HCT116 (cell line): ENCODE measurements around the gene MRPL49. TPM values are rescaled to one million over a fixed set of nuclear protein-coding genes. Genes with fewer than 3 reads are reported as not detected.
A peak's percentile ranks its signal among the peaks of the same experiment; 100 is the strongest.

Experiments used
- ATAC-seq: fragments of 200-7000 bp; cut with Tn5 transposase; 2 replicates; pipeline ENCODE4 v1.9.1; 2020; ENCODE audit warnings: mild to moderate bottlenecking, moderate library complexity
- BruUV-seq: library from RNA; stranded (reverse); fragments of 400-500 nt; replicated peaks from 2 replicates; lab custom pipeline; 2021; lab: Mats Ljungman, UMichigan
- CTCF ChIA-PET: fragments of 300-600 bp; sonication (Branson Sonifier 250); formaldehyde crosslinking; loops from one replicate; lab custom pipeline; 2021; ENCODE audit warnings: antibody characterized with exemption; lab: Charles Lee
- POLR2A ChIA-PET: fragments of 300-600, 350-600 bp; sonication (Branson Sonifier 250); formaldehyde crosslinking; loops from one replicate; lab custom pipeline; 2021; ENCODE audit warnings: antibody characterized with exemption; lab: Charles Lee
- RAD21 ChIA-PET, 2 experiments: fragments of 300-600 bp; sonication (Branson Sonifier 250); formaldehyde crosslinking; loops; one replicate each; lab custom pipeline; 2023; ENCODE audit warnings: low total read pairs in 2 of 2; ENCODE audit not compliant: uncharacterized antibody in 2 of 2, unreplicated experiment in 2 of 2, low non-redundant PET in 1 of 2; lab: Charles Lee
- DNase-seq: peaks from one replicate; pipeline ENCODE4 v3.0.0-alpha.2; 2010; ENCODE audit warnings: low read depth, low spot score
- H2AFZ ChIP-seq: fragments of 200-600 bp; shearing (Covaris generic), sonication (generic); 2 replicates; pipeline ENCODE4 v1.6.1; 2017; ENCODE audit warnings: low read depth, mixed run types, mixed read lengths, antibody characterized with exemption, low read length; ENCODE audit not compliant: poor library complexity, severe bottlenecking
- H3K27ac ChIP-seq: 2 replicates; pipeline ENCODE4 v1.5.1; 2012; ENCODE audit warnings: low read depth, low read length
- H3K27me3 ChIP-seq: fragments of 200-600 bp; sonication (generic); 2 replicates; pipeline ENCODE4 v1.6.1; 2016; ENCODE audit warnings: mixed run types, low read length, mixed read lengths; ENCODE audit not compliant: insufficient read depth
- H3K36me3 ChIP-seq, 2 experiments: fragments of 200-500 bp in 1 of 2; fragments of 200-600 bp in 1 of 2; sonication (Bioruptor generic) in 1 of 2; sonication (generic) in 1 of 2; 2 replicates each; pipeline versions ENCODE4 v1.5.1 to v1.6.1; 2014 to 2016; ENCODE audit warnings: low read length in 2 of 2, inconsistent platforms in 1 of 2, mixed read lengths in 1 of 2, mixed run types in 1 of 2; ENCODE audit not compliant: insufficient read depth in 2 of 2, control insufficient read depth in 1 of 2
- H3K4me1 ChIP-seq, 2 experiments: fragments of 200-600 bp in 1 of 2; sonication (generic) in 1 of 2; 2 replicates each; pipeline versions ENCODE4 v1.5.1 to v1.6.1; 2012 to 2017; ENCODE audit warnings: low read length in 2 of 2, inconsistent platforms in 1 of 2, mild to moderate bottlenecking in 1 of 2, mixed read lengths in 1 of 2, mixed run types in 1 of 2, moderate library complexity in 1 of 2; ENCODE audit not compliant: insufficient read depth in 2 of 2, control insufficient read depth in 1 of 2
- H3K4me2 ChIP-seq: fragments of 200-600 bp; sonication (generic); 2 replicates; pipeline ENCODE4 v1.6.1; 2017; ENCODE audit warnings: mixed run types, low read length, mixed read lengths
- H3K4me3 ChIP-seq, 2 experiments: fragments of 200-600 bp in 1 of 2; sonication (generic) in 1 of 2; replicated peaks in 1 of 2; 2 replicates each; pipeline ENCODE4 v1.5.1; 2011 to 2016; ENCODE audit warnings: low read length in 2 of 2, control low read depth in 1 of 2, low read depth in 1 of 2, mild to moderate bottlenecking in 1 of 2, mixed read lengths in 1 of 2, mixed run types in 1 of 2
- H3K79me2 ChIP-seq: fragments of 200-600 bp; sonication (generic); 2 replicates; pipeline ENCODE4 v1.6.1; 2017; ENCODE audit warnings: mild to moderate bottlenecking, mixed run types, low read length, moderate library complexity, mixed read lengths; ENCODE audit not compliant: insufficient read depth
- H3K9ac ChIP-seq: fragments of 200-600 bp; sonication (generic); 2 replicates; pipeline ENCODE4 v1.6.1; 2016; ENCODE audit warnings: low read length, mixed read lengths
- H3K9me2 ChIP-seq: fragments of 200-600 bp; sonication (generic), shearing (Covaris generic); 2 replicates; pipeline ENCODE4 v1.6.1; 2017; ENCODE audit warnings: mixed run types, mild to moderate bottlenecking, moderate library complexity; ENCODE audit not compliant: insufficient read depth
- H3K9me3 ChIP-seq, 2 experiments: fragments of 200-500 bp in 1 of 2; fragments of 200-600 bp in 1 of 2; sonication (Bioruptor generic) in 1 of 2; sonication (generic) in 1 of 2; 2 replicates each; pipeline ENCODE4 v1.6.1; 2014 to 2017; ENCODE audit warnings: low read length in 2 of 2, mixed read lengths in 2 of 2, inconsistent platforms in 1 of 2, low read depth in 1 of 2, mild to moderate bottlenecking in 1 of 2, mixed run types in 1 of 2, moderate library complexity in 1 of 2; ENCODE audit not compliant: control insufficient read depth in 1 of 2, insufficient read depth in 1 of 2
- H4K20me1 ChIP-seq: fragments of 200-600 bp; sonication (generic), shearing (Covaris generic); 2 replicates; pipeline ENCODE4 v1.6.1; 2017; ENCODE audit warnings: mixed run types, mild to moderate bottlenecking, moderate library complexity; ENCODE audit not compliant: insufficient read depth
- ATF3 ChIP-seq: IDR thresholded peaks from 2 replicates; pipeline ENCODE4 v1.6.1; 2012
- CBX3 ChIP-seq: IDR thresholded peaks from 2 replicates; pipeline ENCODE4 v1.6.1; 2012; ENCODE audit warnings: low read depth
- CEBPB ChIP-seq: IDR thresholded peaks from 2 replicates; pipeline ENCODE4 v1.6.1; 2012; ENCODE audit warnings: low read depth
- EGR1 ChIP-seq: IDR thresholded peaks from 2 replicates; pipeline ENCODE4 v1.6.1; 2012; ENCODE audit warnings: low read depth
- EZH2 ChIP-seq: fragments of 200-600 bp; sonication (generic); IDR thresholded peaks from 2 replicates; pipeline ENCODE4 v1.6.1; 2017; ENCODE audit warnings: antibody characterized with exemption, mixed run types
- EZH2phosphoT487 ChIP-seq: fragments of 200-600 bp; IDR thresholded peaks from 2 replicates; pipeline ENCODE4 v1.6.1; 2018; ENCODE audit warnings: antibody characterized with exemption, borderline replicate concordance
- JUND ChIP-seq: IDR thresholded peaks from 2 replicates; pipeline ENCODE4 v1.6.1; 2012
- POLR2A ChIP-seq: IDR thresholded peaks from 2 replicates; pipeline ENCODE4 v1.7.0; 2011; ENCODE audit warnings: borderline replicate concordance; ENCODE audit not compliant: insufficient read depth, insufficient read length; ENCODE audit errors: extremely low read depth
- POLR2AphosphoS5 ChIP-seq: IDR thresholded peaks from 2 replicates; pipeline ENCODE4 v1.6.1; 2011; ENCODE audit warnings: mild to moderate bottlenecking, low read depth, low read length, moderate library complexity
- SIN3A ChIP-seq: IDR thresholded peaks from 2 replicates; pipeline ENCODE4 v1.6.1; 2012; ENCODE audit warnings: low read depth
- SP1 ChIP-seq: IDR thresholded peaks from 2 replicates; pipeline ENCODE4 v1.6.1; 2012; ENCODE audit warnings: low read depth
- SRF ChIP-seq: IDR thresholded peaks from 2 replicates; pipeline ENCODE4 v1.6.1; 2012; ENCODE audit warnings: low read depth
- TCF7L2 ChIP-seq: IDR thresholded peaks from 2 replicates; pipeline ENCODE4 v1.7.0; 2011; ENCODE audit warnings: borderline replicate concordance, inconsistent platforms; ENCODE audit not compliant: insufficient read depth, insufficient read length; ENCODE audit errors: extremely low read depth
- YY1 ChIP-seq: IDR thresholded peaks from 2 replicates; pipeline ENCODE4 v1.6.1; 2011; ENCODE audit warnings: low read length, low read depth, moderate library complexity, mild to moderate bottlenecking; ENCODE audit not compliant: insufficient replicate concordance; ENCODE audit errors: extremely low read depth
- ZNF274 ChIP-seq: fragments of 200-500 bp; sonication (Bioruptor generic); IDR thresholded peaks from 2 replicates; pipeline ENCODE4 v1.6.1; 2014; ENCODE audit warnings: mild to moderate bottlenecking, low read depth, low read length, inconsistent platforms
- intact Hi-C: fragments of 100-400 bp; cut with micrococcal nuclease; formaldehyde crosslinking; loops from 2 replicates; pipeline ENCODE4 v1.10.0; 2022
- total RNA-seq: library from RNA; stranded (reverse); gene quantifications from one replicate; pipeline ENCODE4 v1.2.1, GENCODE V29; 2021; ENCODE audit not compliant: unreplicated experiment
- TF ChIP-seq, protein P1 (sequence below): IDR thresholded peaks from 2 replicates; pipeline ENCODE4 v1.6.1; 2012
- TF ChIP-seq, protein P2 (sequence below): IDR thresholded peaks from 2 replicates; pipeline ENCODE4 v1.6.1; 2011; ENCODE audit warnings: mild to moderate bottlenecking, low read length, moderate library complexity; ENCODE audit not compliant: insufficient replicate concordance; ENCODE audit errors: extremely low read depth
- TF ChIP-seq, protein P3 (sequence below): IDR thresholded peaks from 2 replicates; pipeline ENCODE4 v1.6.1; 2012; ENCODE audit warnings: low read depth

The MRPL49 gene
- total RNA-seq, 1 experiment from 2014 or later: 77.5 TPM

GRCh38 chr11:65077451-65077850 lies 44.7 kb upstream of the MRPL49 start:
- ChIA-PET CTCF (no interaction called here), POLR2A (no interaction called here), RAD21 (no interaction called here)
- no peaks in the 10 kb centered on the region for H3K9me3 ChIP-seq
- peak; percentile 19; the same call in 1 of the 2 replicates for ATAC-seq
- no peak overlapping the region for H3K4me3 ChIP-seq
- peaks cover 14 to 49% of the 10 kb centered on the region in 2 experiments; a peak in 2 of 4 replicates for H3K36me3 ChIP-seq
- H3K79me2 ChIP-seq: peaks cover 58% of the 10 kb centered on the region
- H3K4me1 ChIP-seq: peaks cover 0 to 18% of the 10 kb centered on the region in 2 experiments; a peak in 3 of 4 replicates
- TF ChIP-seq CEBPB (no peak), EZH2phosphoT487 (no peak), POLR2AphosphoS5 (no peak), SP1 (no peak), TCF7L2 (no peak), CBX3 (no peak), JUND (no peak), ZNF274 (no peak), EGR1 (no peak), YY1 (no peak), SIN3A (no peak), POLR2A (no peak), ATF3 (no peak), SRF (no peak), EZH2 (no peak)
- TF ChIP-seq, protein P1, sequence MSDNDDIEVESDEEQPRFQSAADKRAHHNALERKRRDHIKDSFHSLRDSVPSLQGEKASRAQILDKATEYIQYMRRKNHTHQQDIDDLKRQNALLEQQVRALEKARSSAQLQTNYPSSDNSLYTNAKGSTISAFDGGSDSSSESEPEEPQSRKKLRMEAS: no peak
- TF ChIP-seq, protein P2, sequence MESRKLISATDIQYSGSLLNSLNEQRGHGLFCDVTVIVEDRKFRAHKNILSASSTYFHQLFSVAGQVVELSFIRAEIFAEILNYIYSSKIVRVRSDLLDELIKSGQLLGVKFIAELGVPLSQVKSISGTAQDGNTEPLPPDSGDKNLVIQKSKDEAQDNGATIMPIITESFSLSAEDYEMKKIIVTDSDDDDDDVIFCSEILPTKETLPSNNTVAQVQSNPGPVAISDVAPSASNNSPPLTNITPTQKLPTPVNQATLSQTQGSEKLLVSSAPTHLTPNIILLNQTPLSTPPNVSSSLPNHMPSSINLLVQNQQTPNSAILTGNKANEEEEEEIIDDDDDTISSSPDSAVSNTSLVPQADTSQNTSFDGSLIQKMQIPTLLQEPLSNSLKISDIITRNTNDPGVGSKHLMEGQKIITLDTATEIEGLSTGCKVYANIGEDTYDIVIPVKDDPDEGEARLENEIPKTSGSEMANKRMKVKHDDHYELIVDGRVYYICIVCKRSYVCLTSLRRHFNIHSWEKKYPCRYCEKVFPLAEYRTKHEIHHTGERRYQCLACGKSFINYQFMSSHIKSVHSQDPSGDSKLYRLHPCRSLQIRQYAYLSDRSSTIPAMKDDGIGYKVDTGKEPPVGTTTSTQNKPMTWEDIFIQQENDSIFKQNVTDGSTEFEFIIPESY: no peak
- TF ChIP-seq, protein P3, sequence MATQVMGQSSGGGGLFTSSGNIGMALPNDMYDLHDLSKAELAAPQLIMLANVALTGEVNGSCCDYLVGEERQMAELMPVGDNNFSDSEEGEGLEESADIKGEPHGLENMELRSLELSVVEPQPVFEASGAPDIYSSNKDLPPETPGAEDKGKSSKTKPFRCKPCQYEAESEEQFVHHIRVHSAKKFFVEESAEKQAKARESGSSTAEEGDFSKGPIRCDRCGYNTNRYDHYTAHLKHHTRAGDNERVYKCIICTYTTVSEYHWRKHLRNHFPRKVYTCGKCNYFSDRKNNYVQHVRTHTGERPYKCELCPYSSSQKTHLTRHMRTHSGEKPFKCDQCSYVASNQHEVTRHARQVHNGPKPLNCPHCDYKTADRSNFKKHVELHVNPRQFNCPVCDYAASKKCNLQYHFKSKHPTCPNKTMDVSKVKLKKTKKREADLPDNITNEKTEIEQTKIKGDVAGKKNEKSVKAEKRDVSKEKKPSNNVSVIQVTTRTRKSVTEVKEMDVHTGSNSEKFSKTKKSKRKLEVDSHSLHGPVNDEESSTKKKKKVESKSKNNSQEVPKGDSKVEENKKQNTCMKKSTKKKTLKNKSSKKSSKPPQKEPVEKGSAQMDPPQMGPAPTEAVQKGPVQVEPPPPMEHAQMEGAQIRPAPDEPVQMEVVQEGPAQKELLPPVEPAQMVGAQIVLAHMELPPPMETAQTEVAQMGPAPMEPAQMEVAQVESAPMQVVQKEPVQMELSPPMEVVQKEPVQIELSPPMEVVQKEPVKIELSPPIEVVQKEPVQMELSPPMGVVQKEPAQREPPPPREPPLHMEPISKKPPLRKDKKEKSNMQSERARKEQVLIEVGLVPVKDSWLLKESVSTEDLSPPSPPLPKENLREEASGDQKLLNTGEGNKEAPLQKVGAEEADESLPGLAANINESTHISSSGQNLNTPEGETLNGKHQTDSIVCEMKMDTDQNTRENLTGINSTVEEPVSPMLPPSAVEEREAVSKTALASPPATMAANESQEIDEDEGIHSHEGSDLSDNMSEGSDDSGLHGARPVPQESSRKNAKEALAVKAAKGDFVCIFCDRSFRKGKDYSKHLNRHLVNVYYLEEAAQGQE: no peak
- H3K27me3 ChIP-seq: no peaks in the 10 kb centered on the region
- intact Hi-C loops: loop anchor here (5.0 kb wide), 1 partner anchor 65 kb away; the partner anchor contains the start of gene ARL2
- H3K27ac ChIP-seq: no peak overlapping the region; the same call in 1 of the 2 replicates
- no peaks in the 10 kb centered on the region for H3K9me2 ChIP-seq
- no peak overlapping the region for H2AFZ ChIP-seq
- H3K9ac ChIP-seq: no peak overlapping the region
- no peak for DNase-seq
- H3K4me2 ChIP-seq: no peak overlapping the region
- BruUV-seq: no TSS peak
- H4K20me1 ChIP-seq: no peaks in the 10 kb centered on the region
